Measurements from ENCODE around the gene ZNF365.

Gene ZNF365

GRCh38 chr10:62414359-62414758 lies 40.2 kb downstream of the ZNF365 start:
- DNase-seq (ENCODE audit: low read depth), result no peak

- DNase-seq (ENCODE audit: low read depth), result peak; percentile 91
These were observed 48.0 kb downstream of the ZNF365 start for GRCh38 chr10:62422068-62422590.

GRCh38 chr10:62424026-62424425 lies 49.9 kb downstream of the ZNF365 start:
- DNase-seq (ENCODE audit: low read depth), result no peak

GRCh38 chr10:62426086-62426485 lies 51.9 kb downstream of the ZNF365 start:
- DNase-seq (ENCODE audit: low read depth), result peak; percentile 21

- DNase-seq (ENCODE audit: low read depth), result no peak
These were observed 52.4 kb downstream of the ZNF365 start for GRCh38 chr10:62426600-62426999.

GRCh38 chr10:62430881-62431280 lies 56.7 kb downstream of the ZNF365 start:
- DNase-seq (ENCODE audit: low read depth), result no peak

GRCh38 chr10:62433181-62433692 lies 59.1 kb downstream of the ZNF365 start:
- DNase-seq (ENCODE audit: low read depth), result peak; percentile 98

- DNase-seq (ENCODE audit: low read depth), result no peak
These were observed 59.7 kb downstream of the ZNF365 start for GRCh38 chr10:62433901-62434300.

GRCh38 chr10:62437696-62438095 lies 63.5 kb downstream of the ZNF365 start:
- peak; percentile 86 for DNase-seq (ENCODE audit: low read depth)

- DNase-seq (ENCODE audit: low read depth), result peak; percentile 26
These were observed 67.8 kb downstream of the ZNF365 start for GRCh38 chr10:62442006-62442405.

GRCh38 chr10:62442894-62443669 lies 68.9 kb downstream of the ZNF365 start:
- no peak for DNase-seq (ENCODE audit: low read depth)

GRCh38 chr10:62443866-62444265 lies 69.7 kb downstream of the ZNF365 start:
- peak; percentile 59 for DNase-seq (ENCODE audit: low read depth)

GRCh38 chr10:62446627-62447026 lies 72.5 kb downstream of the ZNF365 start:
- DNase-seq (ENCODE audit: low read depth), result no peak

GRCh38 chr10:62450912-62451610 lies 76.9 kb downstream of the ZNF365 start:
- DNase-seq (ENCODE audit: low read depth), result no peak

- DNase-seq (ENCODE audit: low read depth), result peak; percentile 32
These were observed 77.4 kb downstream of the ZNF365 start for GRCh38 chr10:62451611-62451975.
